GM18868 (cell line): ENCODE results near the gene SUGP2.

Source experiments
- ATAC-seq: cut with Tn5 transposase; IDR thresholded peaks from one replicate; pipeline ENCODE4 v1.9.1; 2021; ENCODE audit warnings: mild to moderate bottlenecking, moderate library complexity; ENCODE audit not compliant: unreplicated experiment

The SUGP2 gene

DNA sequence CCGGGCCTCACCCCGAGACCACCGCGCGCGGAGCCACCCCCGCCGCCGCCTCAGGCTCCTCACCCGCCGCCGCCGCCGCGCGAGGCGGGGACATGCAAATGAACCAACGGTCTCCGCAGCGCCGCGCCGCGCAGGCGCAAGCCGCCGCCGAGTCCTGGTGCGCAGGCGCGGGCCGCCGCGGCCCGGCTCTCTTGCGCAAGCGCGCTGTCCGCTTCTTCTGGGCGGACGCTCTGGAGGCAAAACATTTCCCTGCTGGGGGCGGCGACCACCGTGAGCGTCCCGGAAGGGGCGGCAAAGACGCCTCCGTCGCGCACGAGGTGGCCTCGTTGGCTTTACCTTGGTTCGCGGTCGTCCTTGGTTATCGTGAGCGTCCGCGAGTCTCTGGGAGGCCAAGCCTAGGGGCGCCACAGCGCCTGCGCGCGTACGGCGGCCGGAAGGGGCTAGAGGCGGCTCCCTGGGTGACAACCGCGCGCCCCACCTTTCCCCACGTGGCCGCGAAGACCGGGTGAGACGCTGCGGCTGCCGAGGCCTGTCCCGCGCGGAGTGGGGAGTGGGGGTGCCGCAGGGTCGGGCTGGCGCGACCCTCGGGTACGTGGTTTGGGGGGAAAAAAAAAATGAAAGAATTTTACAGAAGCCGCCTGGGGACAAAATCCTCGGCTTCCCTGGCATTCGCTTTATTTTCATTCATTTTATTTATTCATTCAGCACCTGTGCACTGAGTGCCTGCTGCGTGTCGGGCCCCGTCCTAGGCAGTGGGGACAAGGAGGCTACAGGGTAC, at the start of gene SUGP2, which contains the start of gene ARMC6:
Gene SUGP2, minus strand, starts transcription at position 92 of the 778 bp plus-strand sequence. CDS start 2,446 bp downstream, outside the sequence.
Gene ARMC6, plus strand, starts transcription at position 178 of the 778 bp plus-strand sequence. CDS start 607 bp downstream, outside the sequence.
- peak; percentile 68 for ATAC-seq

DNA sequence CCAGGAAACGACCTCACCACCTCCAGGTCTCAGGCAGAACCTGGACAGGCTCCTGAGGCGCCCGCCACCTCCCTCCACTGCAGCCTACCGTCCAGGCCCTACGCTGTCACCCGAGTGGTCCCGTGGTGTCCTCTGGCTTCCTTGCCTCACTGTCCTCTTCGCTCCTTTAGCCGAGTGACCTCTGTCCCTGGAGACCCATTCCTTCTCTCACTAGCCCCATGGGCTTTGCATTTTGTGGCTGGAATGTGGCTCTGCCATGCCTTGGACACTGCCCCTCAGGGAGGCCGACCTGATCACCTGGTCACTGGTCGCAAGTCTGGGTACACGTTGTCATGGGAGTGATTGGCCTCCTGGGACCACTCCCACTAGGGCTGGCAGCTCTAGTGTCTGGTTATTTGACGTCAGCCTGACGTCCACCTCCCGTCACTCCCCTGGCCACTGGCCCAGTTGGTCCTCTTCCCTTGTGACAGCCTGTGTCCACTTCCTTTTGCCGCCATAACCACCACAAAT, 48.4 kb upstream of the SUGP2 start:
- no peak for ATAC-seq

DNA sequence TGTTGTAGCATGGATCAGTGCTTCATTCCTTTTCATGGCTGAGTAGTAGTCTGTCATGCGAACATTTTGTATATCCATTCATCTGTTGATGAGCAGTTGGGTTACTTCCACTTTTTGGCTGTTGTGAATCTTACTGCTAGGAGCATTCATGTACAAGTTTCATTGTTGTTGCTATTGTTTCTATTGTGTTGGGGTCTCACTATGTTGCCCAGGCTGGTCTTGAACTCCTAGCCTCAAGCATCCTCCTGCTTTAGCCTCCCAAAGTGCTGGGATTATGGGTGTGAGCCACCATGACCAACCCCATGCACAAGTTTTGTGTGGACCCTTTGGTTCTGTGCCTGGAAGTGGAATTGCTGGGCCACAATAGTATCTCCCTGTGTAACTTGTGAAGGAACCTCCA, 46.3 kb upstream of the SUGP2 start:
- ATAC-seq, result no peak

DNA sequence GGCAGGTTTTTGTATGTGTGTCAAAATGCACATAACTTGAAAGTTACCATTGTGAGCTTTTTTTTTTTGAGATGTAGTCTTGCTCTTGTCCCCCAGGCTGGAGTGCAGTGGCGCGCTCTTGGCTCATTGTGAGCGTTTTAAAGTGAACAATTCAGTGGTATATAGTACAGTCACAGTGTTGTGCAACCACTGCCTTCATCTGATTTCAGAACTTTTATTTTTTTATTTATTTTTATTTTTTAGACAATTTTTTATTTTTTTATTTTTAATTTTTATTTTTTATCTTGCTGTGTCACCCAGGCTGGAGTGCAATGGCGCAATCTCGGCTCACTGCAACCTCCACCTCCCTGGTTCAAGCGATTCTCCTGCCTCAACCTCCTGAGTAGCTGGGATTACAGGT, 45.5 kb upstream of the SUGP2 start:
- ATAC-seq, result no peak

GRCh38 chr19:19077103-19077502, 43.8 kb upstream of the SUGP2 start:
- ATAC-seq, result no peak

- ATAC-seq, result no peak
These were observed 43.2 kb upstream of the SUGP2 start for GRCh38 chr19:19076476-19076875.

GRCh38 chr19:19075126-19075525, 41.8 kb upstream of the SUGP2 start:
- no peak for ATAC-seq

DNA sequence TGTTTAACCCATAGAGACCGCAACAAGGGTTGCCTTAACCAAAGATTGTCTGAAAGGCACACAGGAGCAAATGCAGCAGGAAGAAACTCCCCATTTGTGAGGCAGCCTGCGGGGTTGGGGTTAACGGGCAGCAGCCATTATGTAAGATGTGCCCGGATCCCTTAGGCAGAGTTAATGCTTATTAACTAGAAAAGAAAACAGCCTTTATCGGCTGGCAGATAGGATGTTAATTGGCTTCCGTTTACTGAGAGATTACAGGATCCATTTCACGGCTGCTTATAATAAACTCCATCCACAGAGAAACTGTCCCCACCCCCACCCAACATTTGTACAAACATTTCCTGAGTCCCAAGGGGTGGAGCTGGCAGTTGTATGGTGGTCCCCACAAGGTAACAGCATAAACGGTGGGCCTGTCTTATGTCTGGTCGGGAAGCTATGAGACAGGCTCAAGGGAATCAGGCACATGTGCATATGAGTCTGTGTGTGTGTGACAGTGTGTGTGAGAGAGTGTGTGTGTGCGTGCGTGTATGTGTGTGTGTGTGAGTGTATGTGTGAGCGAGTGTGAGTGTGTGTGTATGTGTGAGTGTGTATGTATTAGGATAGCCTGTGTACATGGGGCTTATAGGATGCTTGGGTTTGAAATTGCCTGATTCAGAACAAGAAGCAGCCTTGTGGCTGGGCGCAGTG, 41.0 kb upstream of the SUGP2 start:
- no peak for ATAC-seq

- ATAC-seq, result no peak
These were observed 38.6 kb upstream of the SUGP2 start for GRCh38 chr19:19071897-19072296.

GRCh38 chr19:19068659-19069654, 35.6 kb upstream of the SUGP2 start:
- no peak for ATAC-seq

GRCh38 chr19:19067276-19068072, 34.2 kb upstream of the SUGP2 start:
- ATAC-seq, result no peak

GRCh38 chr19:19064811-19065745, 31.8 kb upstream of the SUGP2 start:
- no peak for ATAC-seq

DNA sequence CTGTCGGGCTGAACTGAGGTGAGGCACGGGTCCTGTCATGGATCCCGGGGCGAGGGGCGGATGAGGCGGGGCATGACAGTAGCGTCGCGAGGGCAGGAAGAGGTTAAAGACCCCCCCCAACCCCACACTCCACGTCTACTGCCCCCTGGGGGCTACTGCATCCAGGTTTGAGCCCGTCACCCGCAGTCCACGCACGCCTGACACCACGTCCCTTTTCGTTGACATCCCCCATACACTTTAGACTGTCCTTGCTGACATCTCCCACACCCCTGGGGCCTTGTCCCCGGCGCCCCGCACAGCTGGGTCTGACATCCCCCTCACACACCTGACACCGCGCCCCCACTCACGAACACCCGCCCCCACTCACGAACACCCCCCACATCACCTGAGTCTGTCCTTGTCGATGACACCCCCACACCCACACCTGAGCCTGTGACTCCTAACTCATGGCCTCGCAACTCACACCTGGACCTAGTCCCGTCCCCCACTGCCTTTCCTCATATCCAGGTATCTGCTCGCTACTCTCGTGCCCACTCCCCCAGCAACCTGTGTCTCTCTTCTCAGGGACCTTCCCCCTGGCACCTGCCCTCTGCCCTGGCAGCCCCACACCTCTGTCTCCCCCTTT, 30.9 kb upstream of the SUGP2 start:
- ATAC-seq, result peak; percentile 3

- ATAC-seq, result peak; percentile 90
These were observed 30.1 kb upstream of the SUGP2 start, which contains the start of gene SLC25A42 for GRCh38 chr19:19063183-19064097. Gene SLC25A42, plus strand, starts transcription at chr19:19063994. Its CDS starts 32,131 bp downstream, at chr19:19096125.

DNA sequence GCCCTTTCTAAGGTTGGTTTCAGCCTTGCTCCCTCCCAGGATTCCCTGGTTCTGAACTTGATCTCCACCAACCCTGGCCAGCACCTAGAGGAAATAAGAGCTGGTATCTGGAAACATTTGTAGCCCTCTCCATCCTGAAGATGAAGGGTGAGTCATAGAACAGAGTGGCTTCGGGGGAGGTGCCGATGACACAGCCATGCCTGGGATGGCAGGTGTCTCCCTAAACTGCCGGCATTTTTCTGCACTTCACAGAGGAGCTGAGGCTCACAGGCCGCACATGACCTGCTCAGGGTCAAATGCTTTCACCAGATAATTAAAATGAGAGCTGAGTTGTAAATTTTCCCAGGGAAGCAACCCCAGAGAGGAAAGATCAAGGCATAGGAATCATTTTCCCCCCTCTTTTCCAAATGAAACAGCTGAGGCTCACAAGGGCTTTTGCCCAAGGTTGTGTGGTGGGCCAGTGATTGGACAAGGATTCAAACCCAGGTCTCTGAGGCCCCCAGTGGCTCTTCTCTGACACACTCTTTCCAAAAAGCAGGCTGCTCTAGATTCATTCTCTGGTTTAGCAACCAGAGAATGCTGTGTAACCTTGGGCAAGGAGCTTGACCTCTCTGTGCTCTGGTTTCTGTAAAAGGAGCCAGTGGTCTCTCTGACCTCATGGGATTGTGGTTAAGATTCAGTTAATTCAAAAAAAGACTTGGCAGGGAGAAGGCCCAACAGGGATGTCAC, 29.3 kb upstream of the SUGP2 start:
- ATAC-seq, result no peak

GRCh38 chr19:19061506-19061905, 28.2 kb upstream of the SUGP2 start:
- no peak for ATAC-seq
